PFSK-1 (cell line): ENCODE measurements around the gene KIF4A.

Experiments
- FOXP2 ChIP-seq: optimal IDR thresholded peaks from 2 replicates; pipeline ENCODE3; 2011; ENCODE audit warnings: borderline replicate concordance, control low read depth, inconsistent platforms; ENCODE audit not compliant: insufficient read depth; ENCODE audit errors: extremely low read length, extremely low read depth
- POLR2AphosphoS5 ChIP-seq: IDR thresholded peaks from 2 replicates; pipeline ENCODE4 v1.6.1; 2012; ENCODE audit warnings: low read depth, mild to moderate bottlenecking, control low read depth, low read length, moderate library complexity
- TAF1 ChIP-seq: IDR thresholded peaks from 2 replicates; pipeline ENCODE4 v1.6.1; 2012; ENCODE audit warnings: low read length, control low read depth, borderline replicate concordance; ENCODE audit not compliant: insufficient read depth
- TF ChIP-seq, protein P1 (sequence below), 2 experiments: IDR thresholded peaks; 2 replicates each; pipeline versions ENCODE4 v1.6.1 to v1.8.0; 2011 to 2012; ENCODE audit warnings: low read depth in 2 of 2, low read length in 2 of 2, control low read depth in 1 of 2, inconsistent platforms in 1 of 2, mild to moderate bottlenecking in 1 of 2, moderate library complexity in 1 of 2; ENCODE audit not compliant: insufficient read depth in 1 of 2

DNA sequence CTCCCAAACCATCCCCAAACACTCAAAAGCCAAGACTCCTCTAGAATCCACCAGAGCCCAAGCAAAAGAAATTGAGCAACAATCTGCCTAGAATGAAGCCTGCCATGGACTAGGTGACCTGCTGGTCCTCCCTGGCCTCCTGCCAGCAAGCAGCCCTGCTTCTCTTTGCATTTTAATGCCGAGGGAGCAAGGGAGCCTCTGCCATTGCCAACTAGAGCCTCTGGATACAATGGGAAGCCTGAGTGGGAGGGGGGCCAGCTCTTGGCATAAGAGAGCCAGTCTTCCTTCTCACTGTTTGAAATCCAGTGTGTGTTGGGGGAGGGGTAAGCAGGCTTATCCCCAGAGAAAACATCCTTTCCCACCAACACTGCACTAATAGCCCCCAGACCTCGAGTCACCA is 131.7 kb downstream of the KIF4A start:
- TF ChIP-seq POLR2AphosphoS5 (no peak), FOXP2 (no peak), TAF1 (no peak)
- TF ChIP-seq, protein P1, sequence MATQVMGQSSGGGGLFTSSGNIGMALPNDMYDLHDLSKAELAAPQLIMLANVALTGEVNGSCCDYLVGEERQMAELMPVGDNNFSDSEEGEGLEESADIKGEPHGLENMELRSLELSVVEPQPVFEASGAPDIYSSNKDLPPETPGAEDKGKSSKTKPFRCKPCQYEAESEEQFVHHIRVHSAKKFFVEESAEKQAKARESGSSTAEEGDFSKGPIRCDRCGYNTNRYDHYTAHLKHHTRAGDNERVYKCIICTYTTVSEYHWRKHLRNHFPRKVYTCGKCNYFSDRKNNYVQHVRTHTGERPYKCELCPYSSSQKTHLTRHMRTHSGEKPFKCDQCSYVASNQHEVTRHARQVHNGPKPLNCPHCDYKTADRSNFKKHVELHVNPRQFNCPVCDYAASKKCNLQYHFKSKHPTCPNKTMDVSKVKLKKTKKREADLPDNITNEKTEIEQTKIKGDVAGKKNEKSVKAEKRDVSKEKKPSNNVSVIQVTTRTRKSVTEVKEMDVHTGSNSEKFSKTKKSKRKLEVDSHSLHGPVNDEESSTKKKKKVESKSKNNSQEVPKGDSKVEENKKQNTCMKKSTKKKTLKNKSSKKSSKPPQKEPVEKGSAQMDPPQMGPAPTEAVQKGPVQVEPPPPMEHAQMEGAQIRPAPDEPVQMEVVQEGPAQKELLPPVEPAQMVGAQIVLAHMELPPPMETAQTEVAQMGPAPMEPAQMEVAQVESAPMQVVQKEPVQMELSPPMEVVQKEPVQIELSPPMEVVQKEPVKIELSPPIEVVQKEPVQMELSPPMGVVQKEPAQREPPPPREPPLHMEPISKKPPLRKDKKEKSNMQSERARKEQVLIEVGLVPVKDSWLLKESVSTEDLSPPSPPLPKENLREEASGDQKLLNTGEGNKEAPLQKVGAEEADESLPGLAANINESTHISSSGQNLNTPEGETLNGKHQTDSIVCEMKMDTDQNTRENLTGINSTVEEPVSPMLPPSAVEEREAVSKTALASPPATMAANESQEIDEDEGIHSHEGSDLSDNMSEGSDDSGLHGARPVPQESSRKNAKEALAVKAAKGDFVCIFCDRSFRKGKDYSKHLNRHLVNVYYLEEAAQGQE (IDR thresholded peaks at IDR 0.05; ENCODE audit: insufficient read depth in 1 of 2, low read depth in 2 of 2, low read length in 2 of 2) = no peak
